ENCODE measurements around the gene TBC1D22A.
A peak's percentile ranks its signal among the peaks of the same experiment; 100 is the strongest.

DNA sequence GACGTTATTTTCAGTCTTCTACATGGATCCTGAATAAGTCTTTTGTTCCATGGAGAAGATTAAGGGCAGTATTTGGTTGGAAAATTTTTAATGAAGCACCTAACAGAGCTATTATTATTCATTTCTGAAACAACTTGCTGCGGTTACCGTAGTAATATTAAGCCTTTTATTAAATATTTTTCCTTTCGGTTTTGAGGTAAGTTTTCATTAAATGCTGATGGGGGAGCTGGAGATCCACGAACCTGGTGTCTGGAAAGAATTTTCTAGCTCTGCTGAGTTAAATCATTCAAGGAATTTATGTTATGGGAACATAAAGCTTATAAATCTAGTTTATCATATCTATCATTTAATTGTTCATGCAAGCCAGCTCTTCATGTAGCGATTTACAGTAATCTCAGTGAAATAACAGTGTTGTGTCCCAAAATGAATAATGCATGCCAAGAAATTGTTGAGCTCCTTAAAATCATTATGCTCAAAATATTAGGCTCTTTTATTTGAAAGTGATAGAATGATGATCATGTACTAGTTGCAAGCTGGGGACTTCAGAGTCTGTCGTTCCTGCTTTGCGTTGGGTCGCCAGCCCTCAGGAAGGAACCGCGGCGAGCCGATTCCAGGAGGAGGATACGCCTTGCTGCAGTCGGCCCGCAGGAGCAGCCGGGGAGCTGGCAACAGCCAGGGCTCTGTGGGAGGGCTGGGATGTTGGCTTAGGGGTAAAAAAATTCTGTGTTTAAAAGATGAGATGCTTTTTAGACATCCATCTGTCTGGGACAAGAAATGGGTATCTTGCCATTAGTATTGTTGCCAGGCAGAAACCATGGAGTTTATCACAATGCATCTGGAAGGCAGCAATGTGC is 83.1 kb downstream of the TBC1D22A start:
- TF ChIP-seq, protein P1, sequence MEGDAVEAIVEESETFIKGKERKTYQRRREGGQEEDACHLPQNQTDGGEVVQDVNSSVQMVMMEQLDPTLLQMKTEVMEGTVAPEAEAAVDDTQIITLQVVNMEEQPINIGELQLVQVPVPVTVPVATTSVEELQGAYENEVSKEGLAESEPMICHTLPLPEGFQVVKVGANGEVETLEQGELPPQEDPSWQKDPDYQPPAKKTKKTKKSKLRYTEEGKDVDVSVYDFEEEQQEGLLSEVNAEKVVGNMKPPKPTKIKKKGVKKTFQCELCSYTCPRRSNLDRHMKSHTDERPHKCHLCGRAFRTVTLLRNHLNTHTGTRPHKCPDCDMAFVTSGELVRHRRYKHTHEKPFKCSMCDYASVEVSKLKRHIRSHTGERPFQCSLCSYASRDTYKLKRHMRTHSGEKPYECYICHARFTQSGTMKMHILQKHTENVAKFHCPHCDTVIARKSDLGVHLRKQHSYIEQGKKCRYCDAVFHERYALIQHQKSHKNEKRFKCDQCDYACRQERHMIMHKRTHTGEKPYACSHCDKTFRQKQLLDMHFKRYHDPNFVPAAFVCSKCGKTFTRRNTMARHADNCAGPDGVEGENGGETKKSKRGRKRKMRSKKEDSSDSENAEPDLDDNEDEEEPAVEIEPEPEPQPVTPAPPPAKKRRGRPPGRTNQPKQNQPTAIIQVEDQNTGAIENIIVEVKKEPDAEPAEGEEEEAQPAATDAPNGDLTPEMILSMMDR (IDR thresholded peaks at IDR 0.05) = peak; percentile 50 to 59 (median 56)
- no peak for TF ChIP-seq POLR2A (IDR thresholded peaks at IDR 0.05)
